Stimulated activated CD4-positive, alpha-beta T cell treated with anti-CD3 and anti-CD28 coated beads, Interleukin-2, amount 100 ng/mL, for 48 hours (primary cell): Measurements from ENCODE around the gene RNASE11.
"Not testable (repeated sequence)": the region's sequence is repeated elsewhere in the genome, so short reads cannot be mapped to it uniquely, and the experiment has no call there.

ENCODE experiments used
- DNase-seq, 2 donors: peaks; one replicate each; pipeline ENCODE4 v3.0.0-alpha.2; 2020

RNASE11 gene

GRCh38 chr14:20587489-20588154 lies at the start of gene RNASE11:
Gene RNASE11 (minus strand): TSS chr14:20588001.
- DNase-seq = no peak

GRCh38 chr14:20632831-20633691 lies 45.3 kb upstream of the RNASE11 start:
- DNase-seq = peak; percentile 59 to 66

- no peak for DNase-seq
Observed at GRCh38 chr14:20632448-20632830, 44.6 kb upstream of the RNASE11 start.

GRCh38 chr14:20631880-20632389 lies 44.1 kb upstream of the RNASE11 start:
- no peak for DNase-seq

DNA sequence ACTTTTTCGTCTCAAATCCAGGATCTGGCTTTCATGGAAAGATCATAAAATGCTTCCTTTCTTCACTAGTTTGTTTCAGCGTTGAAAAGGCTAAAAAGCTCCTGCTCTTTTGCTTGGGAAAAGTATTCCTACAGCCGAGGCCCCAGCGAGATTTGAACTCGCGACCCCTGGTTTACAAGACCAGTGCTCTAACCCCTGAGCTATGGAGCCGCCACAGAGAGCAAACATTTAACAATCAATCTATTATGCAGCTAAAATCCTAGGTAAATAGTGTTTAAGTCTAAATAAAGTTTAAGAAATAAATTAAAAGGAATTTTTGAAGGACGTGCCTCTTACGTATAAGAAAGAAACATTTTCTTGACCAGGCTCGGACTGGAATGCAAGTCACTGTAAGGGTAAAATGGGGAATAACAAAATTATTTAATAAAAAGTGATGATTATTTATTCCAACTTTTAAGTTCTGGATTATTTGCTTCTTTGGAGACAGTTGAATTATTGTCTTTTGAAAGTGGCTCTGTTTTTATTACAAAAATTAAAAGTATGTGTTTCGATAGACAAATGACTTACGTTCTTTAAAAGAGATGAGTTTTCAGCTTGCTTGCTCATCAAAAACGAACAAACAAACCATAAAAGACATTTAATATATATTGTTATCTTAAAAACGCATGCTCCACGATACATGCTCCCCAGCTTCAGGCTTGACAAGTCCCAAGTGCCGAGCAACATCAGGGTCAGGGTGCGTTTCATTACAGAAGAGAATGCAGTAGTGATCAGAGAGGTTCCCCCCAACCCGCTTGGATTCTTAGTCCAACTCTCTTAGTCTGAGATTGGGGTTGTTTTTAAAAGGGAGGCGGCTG lies 43.5 kb upstream of the RNASE11 start:
- DNase-seq = peak; percentile 54 to 58

DNA sequence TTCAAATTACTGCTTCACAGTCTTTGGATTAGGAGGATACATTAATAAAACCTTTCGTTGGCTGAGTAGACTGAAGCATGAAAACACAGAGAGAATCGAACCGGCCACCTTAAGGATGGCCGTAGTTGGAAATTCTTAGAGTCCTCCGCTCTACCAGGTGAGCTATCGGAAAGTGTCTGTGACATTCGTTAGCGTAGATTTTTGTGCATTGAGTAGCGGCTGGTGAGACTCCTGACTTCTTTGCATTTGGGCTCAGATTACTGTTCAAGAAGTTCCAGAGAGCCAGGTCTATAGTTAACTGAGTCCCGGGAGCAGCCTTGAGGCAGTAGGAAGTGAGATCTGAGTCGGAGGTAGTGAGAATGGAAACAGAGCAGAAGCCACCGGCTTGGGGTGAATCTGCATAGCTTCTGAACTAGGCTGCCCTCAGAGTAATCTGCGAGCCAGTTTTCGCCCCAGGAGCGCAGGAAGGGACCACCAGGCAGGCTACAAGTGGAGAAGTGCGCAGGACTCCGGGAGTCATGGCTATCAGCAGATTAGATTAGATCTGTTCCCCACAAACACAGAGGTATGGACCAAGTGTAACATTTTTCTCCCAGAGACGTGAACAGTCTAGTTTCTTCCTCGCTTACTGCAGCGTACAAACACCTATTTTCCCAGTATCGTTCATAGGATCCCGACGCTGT lies 42.7 kb upstream of the RNASE11 start:
- peak; percentile 41 to 48 for DNase-seq

GRCh38 chr14:20628063-20628854 lies 40.5 kb upstream of the RNASE11 start:
- no peak for DNase-seq

GRCh38 chr14:20627346-20628027 lies 39.7 kb upstream of the RNASE11 start:
- DNase-seq = no peak

- DNase-seq = no peak
Observed at GRCh38 chr14:20626274-20626673, 38.5 kb upstream of the RNASE11 start.

- DNase-seq = peak in 1 of 2 donors; percentile 30
Observed at GRCh38 chr14:20624495-20625070, 36.8 kb upstream of the RNASE11 start.

DNA sequence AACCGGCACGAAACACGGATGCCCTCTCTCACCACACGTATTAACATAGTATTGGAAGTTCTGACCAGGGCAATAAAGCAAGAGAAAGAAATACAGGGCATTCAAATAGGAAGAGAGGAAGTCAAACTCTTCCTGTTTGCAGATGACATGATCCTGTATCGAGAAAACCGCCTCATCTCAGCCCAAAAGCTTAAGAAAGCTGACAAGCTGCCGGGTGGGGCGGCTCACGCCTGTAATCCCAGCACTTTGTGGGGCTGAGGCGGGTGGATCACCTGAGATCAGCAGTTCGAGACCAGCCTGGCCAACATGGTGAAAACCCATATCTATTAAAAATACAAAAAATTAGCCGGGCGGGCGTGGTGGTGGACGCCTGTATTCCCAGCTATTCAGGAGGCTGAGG lies 36.0 kb upstream of the RNASE11 start:
- no peak for DNase-seq

- no peak for DNase-seq
Observed at GRCh38 chr14:20622816-20623291, 35.1 kb upstream of the RNASE11 start.

DNA sequence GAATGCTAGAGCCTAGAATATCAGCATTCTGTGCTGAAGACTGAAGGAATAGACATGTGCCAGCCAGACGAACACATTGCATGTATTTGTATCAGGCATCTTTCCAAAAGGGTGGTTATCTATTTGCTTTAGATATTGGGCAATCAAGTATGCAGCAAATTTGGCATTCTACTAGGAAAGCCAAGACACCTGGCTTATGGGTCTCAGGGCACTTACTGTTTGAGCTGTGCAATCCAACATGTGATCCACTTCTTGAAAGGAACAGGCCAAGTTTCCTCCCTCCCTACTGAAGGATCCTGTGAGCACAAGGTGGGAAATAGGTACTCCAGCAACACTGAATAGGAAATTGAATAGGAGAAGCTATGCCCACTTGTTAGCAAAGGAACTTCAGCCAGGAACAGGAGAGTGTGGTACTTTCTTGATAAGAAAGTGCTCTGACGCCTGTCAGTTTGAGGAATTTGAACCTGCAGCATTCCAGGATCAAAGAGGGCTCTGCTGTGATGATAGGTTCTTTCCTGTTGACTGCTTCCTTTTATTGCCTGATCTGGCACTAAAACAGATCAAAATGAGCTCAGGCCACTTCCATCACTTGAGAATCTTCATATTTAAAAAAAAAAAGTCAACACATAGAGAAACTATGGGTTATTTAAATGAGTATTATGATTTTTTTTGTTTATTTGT lies 33.1 kb upstream of the RNASE11 start:
- no peak for DNase-seq

DNA sequence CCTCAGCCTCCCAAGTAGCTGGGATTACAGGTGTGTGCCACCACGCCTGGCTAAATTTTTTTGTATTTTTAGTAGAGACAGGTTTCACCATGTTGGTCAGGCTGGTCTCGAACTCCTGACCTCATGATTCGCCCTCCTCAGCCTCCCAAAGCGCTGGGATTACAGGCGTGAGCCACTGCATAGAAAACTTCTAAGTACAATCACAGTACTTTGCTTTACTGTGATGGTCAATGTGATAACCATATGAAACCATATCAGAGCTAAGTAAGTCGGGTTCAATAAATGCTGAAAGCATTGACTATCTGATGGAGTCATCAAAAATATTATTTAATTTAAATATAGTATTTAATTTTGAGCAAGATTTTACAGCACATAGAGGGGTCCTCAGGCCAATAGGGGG lies 31.9 kb upstream of the RNASE11 start:
- DNase-seq = not testable (repeated sequence)

- DNase-seq = no peak
Observed at GRCh38 chr14:20618271-20618749, 30.5 kb upstream of the RNASE11 start.

DNA sequence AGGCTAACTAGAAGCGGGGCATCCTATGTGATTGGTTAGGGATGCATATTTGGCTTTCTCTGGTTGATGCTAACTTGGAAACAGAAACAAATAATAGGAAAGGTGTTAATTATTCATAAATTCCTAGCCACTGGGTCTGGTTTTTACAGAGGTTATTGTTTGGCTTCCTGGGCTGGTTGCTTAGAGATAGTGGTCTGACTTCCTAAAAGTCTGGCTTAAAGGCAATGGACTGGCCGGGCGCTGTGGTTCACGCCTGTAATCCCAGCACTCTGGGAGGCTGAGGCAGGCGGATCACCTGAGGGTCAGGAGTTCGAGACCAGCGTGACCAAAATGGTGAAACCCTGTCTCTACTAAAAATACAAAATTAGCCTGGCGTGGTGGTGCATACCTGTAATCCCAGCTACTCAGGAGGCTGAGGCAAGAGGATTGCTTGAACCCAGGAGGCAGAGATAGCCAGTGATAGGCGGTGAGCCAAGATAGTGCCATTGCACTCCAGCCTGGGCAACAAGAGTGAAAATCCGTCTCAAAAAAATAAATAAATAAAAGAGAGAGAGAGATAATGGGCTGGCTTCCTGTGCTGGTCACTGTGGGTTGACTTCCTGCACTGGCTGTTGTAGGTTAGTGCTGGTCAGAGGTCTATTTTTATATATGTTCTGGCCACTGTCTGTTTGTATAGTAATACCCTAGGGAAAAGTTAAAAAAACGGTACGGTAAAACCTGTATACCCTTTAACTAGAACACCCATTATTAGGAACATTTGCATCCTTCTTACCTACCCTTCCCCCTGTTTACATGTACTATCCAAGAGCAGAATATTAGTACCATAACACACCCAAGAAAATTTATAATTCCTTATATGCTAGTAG lies 29.6 kb upstream of the RNASE11 start:
- DNase-seq = no peak

DNA sequence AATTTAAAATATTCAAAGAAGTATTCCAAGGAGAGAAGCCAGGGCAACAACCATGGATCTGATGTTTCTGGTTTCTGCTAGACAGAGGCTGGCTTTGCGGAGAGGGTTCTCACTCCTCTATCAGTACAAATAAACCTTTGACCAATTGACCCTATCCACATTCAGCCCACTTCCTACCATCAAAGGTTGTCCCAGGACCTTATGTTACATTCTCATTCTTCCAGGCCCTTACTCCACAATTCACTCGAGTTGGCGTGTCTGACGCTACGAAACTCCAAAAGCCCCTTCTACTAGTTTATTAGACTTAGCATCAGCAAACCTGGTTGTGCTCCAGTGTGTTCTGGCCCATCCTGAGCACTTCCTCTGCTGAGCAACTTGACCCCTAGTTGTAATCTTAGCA lies 28.2 kb upstream of the RNASE11 start:
- DNase-seq = no peak

DNA sequence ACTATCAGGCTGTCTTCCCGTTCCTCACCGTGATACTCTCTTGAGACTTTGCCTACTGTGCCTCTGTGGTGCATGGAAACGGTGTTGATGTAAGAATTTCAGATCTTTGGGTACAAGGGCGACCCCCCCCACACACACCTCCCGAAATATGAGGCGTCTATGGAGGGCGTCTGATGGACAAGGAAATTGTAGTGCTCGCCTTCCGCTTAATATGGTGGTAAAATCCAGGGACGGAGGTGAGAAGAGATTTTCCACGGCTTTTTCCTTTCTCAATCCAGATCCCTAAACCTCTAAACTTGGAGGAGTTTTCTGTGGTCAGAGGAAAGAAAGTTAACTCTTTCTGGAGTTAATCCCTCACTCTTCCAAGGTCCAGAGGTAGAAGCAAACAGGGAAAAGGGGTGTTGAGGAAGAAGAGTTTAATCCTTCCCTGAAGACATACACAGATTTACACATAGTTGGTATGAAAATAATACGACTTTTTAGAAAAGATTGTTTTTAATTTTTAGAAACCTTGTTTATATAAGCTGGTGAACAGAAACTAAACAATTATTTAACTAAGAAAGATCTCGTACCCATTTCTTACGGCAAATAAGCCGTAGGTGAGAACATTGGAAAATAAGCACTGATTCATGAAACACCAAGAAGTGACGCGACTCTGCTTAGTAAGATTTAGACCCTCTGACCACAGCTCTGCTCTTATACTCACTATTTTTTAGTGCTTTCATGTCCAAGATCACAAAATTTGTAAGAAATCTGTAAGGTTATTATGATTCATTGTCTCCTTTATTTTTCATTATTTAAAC lies 26.4 kb upstream of the RNASE11 start:
- no peak for DNase-seq
